NAMALWA (cell line): ENCODE measurements around the gene DTX1.

Experiments used
- DNase-seq: peaks from one replicate; pipeline ENCODE4 v3.0.0-alpha.2; 2015; ENCODE audit warnings: low spot score

Gene DTX1

DNA sequence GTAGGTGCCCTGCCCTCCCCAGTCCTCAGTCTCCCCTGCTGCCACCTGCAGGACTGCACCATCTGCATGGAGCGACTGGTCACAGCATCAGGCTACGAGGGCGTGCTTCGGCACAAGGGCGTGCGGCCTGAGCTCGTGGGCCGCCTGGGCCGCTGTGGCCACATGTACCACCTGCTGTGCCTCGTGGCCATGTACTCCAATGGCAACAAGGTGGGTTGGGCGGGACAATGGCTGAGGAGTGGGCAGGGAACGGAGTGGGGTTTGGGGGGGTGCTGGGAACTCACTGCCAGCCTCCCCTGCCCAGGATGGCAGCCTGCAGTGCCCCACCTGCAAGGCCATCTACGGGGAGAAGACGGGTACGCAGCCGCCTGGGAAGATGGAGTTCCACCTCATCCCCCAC is 38.2 kb downstream of the DTX1 start:
- no peak for DNase-seq

DNA sequence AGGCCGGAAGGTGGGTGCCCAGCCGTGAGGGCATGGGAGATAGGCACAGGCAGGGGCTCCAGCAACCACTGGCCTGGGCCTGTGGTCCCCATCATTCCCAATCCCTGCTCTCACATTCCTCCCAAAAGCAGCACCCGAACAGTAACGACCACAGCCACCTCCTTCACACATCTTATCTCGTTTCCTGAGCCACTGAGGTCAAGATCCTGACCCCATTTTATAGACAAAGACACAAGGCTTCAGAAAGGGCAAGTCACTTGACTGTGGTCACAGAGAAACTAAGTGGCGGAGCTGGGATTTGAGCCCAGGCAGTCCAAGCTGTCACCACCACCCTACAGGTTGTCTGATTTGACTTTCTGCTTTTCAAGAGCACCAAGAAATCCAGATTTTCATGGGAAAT is 38.9 kb downstream of the DTX1 start:
- no peak for DNase-seq

DNA sequence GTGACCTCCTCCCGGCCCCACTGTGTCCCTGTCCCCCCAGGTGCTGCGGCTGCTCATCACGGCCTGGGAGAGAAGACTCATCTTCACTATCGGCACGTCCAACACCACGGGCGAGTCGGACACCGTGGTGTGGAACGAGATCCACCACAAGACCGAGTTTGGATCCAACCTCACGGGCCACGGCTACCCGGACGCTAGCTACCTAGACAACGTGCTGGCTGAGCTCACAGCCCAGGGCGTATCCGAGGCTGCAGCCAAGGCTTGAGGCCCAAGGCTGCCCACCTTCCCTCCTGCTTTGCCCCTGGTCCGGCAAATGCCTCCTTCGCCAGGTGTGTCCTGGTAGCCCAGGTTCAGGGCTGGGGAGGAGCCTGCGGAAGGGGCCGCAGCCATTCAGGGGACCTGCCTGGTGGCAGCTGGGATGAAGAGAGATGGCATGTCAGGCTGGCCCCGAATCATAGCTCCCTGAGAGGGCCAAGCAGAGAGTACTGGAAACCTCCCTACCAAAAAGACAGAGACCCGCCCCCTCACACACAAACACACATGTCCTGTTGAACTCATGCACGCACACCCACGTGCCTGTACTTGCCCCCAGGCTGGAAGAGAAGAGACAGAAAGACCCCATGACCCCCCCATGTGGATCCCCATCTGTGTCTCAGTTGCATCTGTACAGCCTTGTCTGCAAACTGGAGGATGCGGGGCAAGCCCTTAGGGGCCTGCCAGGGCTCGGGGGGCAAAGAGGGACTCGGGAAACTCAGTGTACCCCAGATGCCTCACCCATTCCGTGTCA is 40.3 kb downstream of the DTX1 start:
- DNase-seq, result peak; percentile 53

DNA sequence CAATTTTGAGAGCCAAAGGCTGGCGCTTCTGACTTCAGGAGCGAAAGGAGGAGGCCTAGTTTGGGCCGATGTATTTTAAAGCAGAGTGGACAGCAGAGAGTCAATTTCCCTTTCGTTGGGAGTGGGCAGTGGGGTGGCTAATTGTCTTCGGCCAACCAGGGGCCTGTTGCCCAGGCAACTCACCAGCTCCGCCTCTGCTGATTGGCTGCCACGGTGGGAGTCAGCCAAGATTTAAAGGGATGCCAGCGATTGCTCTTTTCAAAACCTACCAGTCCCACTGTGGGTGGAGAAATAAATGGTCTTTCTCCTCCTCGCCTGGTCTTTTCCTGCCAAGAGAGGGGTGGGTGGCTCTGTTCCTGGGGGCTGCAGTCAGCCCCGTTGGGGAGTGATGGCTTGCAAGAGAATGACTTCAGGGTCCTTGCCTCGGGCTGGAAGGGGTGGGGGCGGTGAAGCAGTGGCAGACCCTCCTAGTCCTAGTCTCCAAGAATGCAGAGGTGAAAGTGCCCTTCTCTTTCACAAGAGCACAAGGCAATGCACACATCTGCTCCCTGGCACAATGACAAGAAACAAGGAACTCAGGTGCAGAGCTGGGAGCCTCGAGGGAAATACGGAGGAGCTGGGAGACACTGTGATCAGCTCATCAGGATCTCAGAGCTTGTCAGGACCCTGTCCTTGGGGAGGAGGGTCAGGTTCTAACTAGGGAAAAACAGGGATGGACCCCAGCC is 41.3 kb downstream of the DTX1 start:
- no peak for DNase-seq

DNA sequence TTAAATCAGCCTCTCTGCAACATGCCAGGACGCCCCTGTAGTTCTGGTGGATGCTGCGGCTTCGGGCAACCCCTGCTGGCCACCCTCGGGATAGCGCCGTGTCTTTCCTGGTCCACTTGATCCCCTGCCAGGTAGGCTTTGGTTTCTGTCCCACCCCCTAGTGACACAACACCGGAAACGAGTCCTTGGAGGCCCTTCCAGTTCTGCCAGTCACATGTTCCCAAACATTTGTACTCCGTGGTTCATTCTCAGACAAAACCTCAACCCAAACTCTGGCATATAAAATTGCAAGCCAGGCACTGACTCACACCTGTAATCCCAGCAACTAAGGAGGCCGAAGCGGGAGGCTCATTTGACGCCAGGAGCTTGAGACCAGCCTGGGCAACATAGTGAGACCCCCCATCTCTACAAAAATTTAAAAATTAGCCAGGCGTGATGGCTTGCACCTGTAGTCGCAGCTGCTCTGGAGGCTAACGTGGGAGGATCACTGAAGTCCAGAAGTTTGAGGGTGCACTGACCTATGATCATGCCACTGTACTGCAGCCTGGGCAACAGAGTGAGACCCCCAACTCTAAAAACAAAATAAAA is 42.0 kb downstream of the DTX1 start:
- DNase-seq, result peak; percentile 84

DNA sequence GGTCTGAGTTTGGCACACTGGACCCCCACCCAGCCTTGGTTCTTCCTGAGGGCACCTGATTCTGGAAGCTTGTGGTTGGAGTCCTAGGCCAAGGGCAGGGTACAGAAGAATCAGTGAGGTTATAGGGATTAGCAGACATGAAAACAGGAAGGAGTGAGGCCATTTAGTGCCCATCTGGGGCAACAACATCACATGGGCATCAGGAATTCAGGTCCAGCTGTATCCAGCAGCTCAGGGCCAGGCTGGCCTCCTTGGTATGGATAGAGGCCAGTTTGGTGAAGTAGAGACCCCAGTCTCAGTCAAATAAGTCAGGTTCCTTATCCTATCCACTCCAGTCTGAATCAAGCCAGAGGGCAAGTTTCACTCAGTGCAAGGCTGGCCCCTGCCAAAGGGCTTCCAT is 42.8 kb downstream of the DTX1 start:
- DNase-seq, result no peak

DNA sequence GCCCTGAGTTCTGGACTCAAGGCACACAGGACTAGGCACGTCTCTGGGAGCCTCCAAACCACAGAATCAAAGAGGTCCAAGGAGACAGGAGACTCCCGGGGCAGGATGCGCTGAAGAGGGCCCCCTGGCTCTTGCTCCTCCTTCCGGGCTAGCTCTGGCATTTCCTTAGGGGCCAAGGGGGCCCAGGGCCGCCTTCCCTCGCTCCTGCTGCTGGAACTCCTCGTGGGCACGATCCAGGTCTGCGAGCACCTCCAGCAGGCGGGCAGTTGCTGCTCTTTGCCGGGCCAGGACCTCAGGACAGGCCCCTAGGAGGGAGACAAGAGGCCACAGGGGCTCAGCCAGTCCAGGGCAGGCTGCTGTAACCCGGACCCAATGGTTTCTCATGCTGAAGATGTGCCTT is 43.2 kb downstream of the DTX1 start:
- no peak for DNase-seq

DNA sequence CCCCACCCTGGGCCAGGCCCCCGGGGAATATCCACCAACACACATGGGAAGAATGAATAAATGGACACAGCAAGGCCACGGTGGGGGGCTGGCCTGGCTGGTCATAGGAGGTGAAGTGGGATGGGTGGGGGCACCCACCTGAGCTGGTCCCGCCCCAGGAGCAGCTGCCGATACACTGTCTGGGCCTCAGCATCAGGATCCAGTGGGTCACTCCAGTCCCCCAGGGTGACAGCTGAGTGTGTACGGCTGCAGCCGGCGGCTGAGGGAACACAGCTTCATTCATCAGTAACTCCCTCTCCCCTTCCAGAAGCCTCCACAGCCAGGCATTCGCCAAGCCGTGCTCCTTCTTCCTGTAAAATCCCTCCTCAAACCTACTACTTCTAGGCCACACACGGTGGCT is 45.2 kb downstream of the DTX1 start:
- no peak for DNase-seq

DNA sequence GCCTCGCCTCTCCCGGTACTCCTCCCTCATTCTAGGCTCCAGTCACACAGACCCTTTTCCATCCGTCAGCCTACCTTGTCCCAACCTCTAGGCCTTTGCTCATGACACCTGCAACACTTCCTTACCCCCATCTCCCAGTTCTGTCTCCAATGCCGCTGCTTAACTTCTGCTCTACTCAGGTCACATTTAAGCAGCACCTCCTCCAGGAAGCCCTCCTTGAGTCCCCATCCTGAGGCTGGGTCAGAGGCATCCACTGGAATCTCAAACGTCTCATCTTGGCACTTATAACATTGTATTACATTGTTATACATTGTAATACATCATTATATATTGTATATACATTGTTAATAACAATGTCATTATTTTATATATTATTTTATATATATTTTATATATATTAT is 46.3 kb downstream of the DTX1 start:
- no peak for DNase-seq

DNA sequence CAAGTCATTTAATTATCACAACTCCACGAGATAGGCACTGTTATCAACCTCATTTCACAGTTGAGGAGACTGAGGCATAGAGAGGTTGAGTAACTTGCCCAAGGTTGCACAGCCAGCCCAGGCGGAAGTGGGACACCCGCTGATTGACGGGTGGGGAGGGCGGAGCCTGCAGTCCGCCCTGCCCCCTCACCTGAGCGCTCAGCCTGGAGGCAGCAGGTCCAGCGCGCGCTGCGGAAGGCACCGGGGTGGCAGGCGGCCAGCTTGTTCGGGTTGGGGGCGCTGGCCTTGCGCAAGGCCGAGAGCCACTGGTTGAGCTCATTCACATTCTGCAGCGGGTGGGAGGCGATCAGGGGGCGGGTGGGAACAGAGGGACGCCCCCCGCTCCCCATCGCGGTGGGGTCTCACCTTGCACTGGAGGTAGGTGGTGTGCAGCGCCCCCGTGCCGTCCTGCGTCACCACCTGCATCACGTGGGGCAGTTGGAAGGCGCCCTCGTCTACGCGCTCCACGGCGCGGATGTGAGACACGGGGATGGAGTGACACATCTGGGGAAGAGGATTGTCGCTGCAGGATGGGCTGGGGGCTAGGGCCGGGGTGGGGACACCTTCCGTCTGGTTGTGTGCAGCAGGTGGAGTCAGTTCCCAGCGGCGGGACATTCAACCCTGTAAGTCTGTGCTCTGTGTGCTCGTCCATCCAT is 47.4 kb downstream of the DTX1 start:
- peak; percentile 55 for DNase-seq

DNA sequence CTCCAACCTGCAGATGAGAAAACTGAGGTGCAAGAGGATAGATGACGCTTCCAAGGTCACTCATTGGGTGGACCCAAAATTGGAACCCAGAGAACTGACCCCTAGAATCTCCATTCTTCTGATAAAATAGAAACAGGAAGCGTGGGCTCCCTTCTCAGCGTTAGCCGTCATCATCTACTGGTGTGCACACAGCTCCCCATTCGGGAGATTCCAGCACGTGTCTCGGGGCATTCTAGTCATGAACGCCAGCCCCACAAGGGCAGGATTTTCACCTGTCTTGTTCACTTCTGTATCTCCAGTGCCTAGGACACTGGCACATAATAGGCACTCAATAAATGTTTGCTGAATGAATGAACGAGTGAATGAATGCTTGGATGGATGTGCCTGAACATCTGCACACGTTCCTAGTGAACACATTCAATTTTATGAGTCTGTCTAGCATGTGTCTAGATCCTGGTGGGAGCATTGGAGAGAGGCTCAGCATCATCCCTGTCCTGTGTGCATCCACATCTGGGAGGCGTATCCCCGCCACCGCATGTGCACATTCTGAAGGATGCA is 48.5 kb downstream of the DTX1 start:
- DNase-seq, result no peak

DNA sequence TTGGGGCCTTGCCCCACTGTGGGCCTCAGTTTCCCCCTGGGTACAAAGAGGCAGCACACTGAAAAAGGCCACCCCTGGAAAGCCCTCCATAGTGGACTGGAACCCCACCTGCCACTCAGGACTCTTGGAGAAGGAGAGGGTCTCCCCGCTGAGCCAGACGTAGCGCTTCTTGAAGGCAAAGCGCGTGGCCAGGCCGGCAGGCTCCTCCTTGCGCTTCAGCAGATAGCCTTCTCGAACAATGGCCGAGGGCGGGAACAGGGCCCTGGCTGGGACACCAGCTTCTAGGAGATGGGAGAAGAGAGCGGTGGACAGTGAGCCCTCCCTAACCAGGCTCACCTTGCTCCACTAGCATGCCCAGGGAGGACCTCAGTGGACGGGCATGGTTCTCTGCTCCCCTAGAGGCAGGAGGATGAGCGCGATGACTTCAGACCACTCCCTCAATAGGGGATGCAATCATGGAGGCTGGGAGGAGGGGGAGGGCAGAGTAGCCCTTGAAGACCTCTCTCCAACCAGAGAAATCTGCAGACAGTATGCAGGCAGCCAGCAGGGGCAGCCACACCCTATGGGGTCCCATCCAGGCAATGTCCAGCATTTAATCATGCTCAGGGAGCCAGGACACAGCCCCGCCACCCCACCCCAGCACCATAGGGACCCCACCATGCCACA is 49.2 kb downstream of the DTX1 start:
- DNase-seq, result no peak

DNA sequence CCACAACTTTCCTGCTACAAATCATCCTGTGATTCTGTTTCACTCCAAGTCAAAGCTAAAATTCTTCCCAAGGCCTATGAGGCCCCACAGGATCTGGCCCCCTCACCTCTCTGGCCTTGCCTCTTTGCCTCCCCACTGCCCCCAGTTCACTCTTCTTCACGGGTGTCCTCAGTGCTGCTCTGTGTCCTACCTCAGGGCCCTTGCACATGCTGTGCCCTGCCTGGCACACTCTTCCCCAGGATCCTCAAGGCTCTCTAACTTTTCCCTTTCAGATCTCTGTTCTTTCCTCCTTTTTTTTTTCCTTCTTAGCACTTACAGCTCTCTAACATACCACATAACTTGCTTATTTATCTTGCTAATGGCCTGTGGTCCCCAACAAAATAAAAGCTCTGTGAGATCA is 49.8 kb downstream of the DTX1 start:
- no peak for DNase-seq

DNA sequence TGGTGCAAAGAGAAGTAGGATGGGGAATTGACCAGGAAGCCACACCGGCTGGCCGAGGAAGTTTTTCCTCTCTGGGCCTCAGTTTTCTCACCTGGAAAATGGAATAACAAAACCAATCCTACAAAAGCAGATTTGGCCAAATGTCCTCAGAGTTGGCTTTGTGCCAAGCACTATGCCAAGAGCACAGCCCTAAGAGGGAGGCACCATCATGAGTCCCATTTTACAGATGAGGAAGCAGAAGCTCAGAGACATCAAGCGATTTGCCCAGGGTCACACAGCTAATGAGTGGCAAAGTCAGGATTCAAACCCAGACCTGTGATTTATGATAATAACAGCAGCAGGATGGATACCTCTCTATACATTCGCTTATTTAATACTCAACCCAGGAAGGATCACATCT is 51.8 kb downstream of the DTX1 start:
- DNase-seq, result no peak

DNA sequence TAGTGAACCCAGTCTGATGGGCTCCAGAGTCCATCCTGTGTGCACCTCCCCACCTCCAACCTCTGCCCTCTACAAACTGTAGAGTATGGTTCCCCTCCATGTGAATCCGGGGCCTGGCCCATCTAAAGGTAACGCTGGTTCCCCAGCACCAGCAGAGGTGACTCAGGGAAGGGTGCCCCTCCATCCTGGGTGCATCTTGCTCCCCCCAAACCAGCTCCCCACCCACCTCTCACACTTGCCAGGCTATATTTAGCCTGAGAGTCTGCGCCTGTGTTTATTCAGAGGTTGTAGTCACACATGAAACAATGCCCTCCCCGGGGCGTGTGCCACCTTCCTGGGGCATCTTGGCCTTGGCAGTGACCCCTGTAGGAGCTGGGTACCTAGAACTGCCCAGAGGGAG is 52.8 kb downstream of the DTX1 start:
- no peak for DNase-seq

DNA sequence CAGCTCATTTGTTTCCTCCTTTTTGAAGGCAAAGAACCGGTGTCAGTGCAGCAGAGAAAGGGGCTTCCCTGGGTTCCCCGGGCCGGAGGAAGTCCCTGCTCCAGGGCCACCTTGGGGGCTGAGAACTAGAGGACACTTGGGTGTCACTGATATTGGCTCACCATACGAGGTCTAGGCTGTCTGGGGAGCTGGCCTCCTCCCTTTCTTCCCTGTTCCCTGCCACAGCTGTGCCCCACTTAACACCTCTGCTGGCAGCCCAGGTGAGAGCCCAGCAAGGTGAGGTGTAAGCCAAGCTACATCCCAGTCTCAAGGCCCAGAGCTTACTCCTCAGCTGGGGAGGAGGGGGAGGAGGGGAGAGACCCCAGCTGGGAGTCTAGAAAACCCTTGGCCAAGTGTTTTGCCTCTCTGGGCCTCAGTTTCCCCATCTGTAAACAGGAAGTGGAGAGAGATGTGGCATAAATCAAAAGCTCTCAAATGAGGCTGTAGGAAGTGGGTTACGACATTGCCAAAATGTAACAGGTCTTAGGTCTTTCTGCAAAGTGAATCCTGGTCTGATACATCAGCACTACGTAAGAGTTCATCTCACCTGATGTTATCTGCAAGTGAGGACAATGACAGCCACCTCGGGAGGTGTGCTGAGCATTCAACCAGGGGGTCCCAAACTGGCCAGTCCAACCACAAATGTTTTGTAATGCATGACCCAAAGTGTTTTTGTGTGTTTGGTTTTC is 53.5 kb downstream of the DTX1 start:
- no peak for DNase-seq

DNA sequence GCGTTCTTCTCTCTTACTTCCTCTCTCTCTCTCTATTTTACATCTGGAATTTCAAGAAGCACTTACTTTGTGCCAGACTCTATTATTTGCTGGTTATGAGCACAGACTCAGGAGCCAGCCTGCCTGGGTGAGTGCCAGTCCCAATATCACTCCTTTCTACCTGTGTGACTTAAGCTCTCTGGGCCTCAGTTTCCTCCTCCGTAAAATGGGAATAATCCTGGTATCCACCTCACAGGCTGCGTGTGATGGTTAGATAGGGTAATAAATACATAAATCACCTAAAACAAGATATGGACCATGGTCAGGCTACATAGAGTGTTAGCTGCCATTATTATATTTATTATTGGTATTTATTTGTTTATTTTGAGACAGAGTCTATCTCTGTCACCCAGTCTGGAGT is 54.7 kb downstream of the DTX1 start:
- no peak for DNase-seq

DNA sequence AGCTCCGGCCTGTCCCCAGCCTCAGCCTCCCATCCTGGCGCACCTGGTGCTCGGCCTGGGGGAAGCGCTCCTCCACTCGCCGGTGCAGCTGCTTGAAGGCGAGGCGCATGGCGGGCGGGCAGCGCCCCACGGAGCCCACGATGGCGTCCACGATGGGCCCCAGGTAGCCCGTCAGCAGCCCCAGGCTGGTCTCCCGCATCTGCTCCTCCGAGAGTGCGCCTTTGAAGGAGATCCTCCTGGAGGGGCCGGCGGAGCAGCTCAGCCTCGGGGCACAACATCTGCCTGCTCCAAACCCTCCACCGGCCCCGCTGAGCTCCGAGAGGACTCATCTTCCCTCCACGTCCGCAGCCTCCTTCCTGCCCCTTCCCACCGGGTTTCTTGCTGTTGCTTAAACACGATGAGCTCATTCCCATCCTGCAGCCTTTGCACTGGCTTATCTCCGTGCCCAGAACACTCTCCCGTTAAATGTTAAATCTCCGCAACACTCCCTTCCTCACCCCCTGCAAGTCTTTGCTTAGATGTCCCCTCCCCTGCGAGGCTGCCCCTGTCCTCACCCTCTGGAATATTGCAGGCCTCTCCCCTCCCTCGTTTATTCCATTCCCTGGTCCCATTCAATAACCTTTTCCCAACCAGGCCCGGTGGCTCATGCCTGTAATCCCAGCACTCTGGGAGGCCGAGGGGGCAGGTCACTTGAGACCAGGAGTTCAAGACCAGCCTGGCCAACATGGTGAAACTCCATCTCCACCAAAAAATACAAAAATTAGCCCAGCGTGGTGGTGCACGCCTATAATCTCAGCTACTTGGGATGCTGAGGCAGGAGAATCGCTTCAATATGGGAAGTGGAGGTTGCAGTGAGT is 55.7 kb downstream of the DTX1 start:
- no peak for DNase-seq

DNA sequence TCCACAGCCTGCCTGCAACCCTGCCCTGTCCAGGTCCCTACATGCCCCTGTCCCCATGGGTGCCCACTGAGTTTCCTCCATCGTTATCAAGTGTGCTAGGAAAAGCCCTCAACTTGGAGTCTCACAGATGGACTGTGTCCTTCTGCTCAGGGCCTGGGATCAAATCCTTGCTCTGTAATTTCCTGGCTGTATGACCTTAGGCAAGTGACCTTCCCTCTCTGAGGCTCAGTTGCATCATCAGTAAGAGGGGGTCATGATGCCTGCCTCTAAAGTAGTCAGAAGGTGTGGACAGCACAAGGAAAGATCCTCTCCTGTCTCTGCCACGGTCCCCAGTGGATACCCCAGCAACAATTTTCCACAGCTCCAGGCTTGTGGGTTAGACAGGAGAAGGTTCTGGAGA is 56.9 kb downstream of the DTX1 start:
- DNase-seq, result no peak

DNA sequence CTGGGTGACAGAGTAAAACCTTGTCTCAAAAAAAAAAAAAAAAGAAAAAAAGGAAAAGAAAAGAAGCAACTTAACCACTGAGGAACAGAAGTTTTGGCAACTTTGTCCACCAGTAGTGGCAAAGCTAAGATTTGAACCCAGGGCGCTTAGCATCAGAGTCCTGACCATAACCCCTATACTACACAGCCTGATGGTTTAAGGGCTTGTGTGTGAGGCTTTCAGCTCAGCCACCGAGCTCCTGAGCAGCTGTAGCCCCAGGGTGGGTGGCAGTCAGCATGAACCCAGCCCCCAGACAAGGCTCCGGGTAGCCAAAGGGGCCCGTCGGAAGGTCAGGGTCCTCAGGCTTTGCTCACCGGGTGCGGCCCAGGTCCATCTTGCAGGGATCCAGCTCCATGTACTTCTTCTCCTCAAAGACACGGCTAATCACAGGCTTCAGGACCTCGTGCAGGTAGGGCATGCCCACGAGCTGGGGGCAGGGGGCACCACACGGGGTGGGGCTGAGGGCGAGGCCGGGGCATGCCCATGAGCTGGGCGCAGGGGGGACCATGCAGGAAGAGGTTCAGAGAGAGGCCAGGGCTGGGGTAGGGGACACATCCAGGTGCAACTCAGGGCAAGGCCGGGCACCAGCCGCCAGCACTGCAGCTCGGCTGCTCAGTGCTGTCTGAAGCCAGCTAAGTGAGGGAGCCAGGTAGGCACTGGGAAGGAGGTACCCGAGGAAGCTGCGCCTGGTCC is 58.1 kb downstream of the DTX1 start:
- DNase-seq, result no peak
